Suprapubic skin (tissue), 4 donors: ENCODE results near the gene MRPS15. TPM values are rescaled to one million over a fixed set of nuclear protein-coding genes. Genes with fewer than 3 reads are reported as not detected.

Source experiments
- DNase-seq, 2 donors: peaks; one replicate each; pipeline ENCODE4 v3.0.0-alpha.2; 2019; ENCODE audit warnings: low spot score in 2 of 2
- H3K27ac ChIP-seq: fragments of 200-600 bp; sonication (generic); one replicate; pipeline ENCODE4 v1.5.1; 2019
- H3K27me3 ChIP-seq: fragments of 200-600 bp; sonication (generic); one replicate; pipeline ENCODE4 v1.5.1; 2019
- H3K36me3 ChIP-seq: fragments of 200-600 bp; sonication (generic); one replicate; pipeline ENCODE4 v1.5.1; 2019
- H3K4me1 ChIP-seq: fragments of 200-600 bp; sonication (generic); one replicate; pipeline ENCODE4 v1.5.1; 2019
- H3K4me3 ChIP-seq: fragments of 200-600 bp; sonication (generic); one replicate; pipeline ENCODE4 v1.5.1; 2019; ENCODE audit warnings: mild to moderate bottlenecking
- H3K9me3 ChIP-seq: fragments of 200-600 bp; sonication (generic); one replicate; pipeline ENCODE4 v1.5.1; 2019
- EP300 ChIP-seq: sonication (generic); formaldehyde crosslinking; IDR thresholded peaks from one replicate; pipeline ENCODE4 v1.6.1; 2017; ENCODE audit warnings: antibody characterized with exemption
- POLR2A ChIP-seq, 2 donors: fragments of 450-650 bp; IDR thresholded peaks; one replicate each; pipeline ENCODE4 v1.6.1; 2017; ENCODE audit warnings: antibody characterized with exemption in 2 of 2, mild to moderate bottlenecking in 2 of 2, moderate library complexity in 2 of 2
- POLR2AphosphoS5 ChIP-seq, 3 donors: sonication (generic); formaldehyde crosslinking; IDR thresholded peaks; one replicate each; pipeline ENCODE4 v1.6.1; 2017; ENCODE audit warnings: antibody characterized with exemption in 3 of 3
- WGBS: methylation state at CpG from one replicate; pipeline ENCODE4 v1.1.5; 2018; 5-methylcytosine and 5-hydroxymethylcytosine counted together
- total RNA-seq, 4 donors: library from RNA; depleted of rRNA; stranded (reverse); fragments of >200 nt; gene quantifications; one replicate each; pipeline ENCODE4 v1.1.0, GENCODE V29; 2016
- TF ChIP-seq, protein P1 (sequence below), 2 donors: fragments of 200-600 bp in 1 of 2; fragments of 450-650 bp in 1 of 2; sonication (generic) in 1 of 2; IDR thresholded peaks; one replicate each; pipeline ENCODE4 v1.5.1; 2016 to 2019; ENCODE audit warnings: antibody characterized with exemption in 2 of 2, mild to moderate bottlenecking in 1 of 2, moderate library complexity in 1 of 2

MRPS15 gene
- total RNA-seq, 4 donors from 2014 or later: 47.7 to 91.3 (median 73.6) TPM

DNA sequence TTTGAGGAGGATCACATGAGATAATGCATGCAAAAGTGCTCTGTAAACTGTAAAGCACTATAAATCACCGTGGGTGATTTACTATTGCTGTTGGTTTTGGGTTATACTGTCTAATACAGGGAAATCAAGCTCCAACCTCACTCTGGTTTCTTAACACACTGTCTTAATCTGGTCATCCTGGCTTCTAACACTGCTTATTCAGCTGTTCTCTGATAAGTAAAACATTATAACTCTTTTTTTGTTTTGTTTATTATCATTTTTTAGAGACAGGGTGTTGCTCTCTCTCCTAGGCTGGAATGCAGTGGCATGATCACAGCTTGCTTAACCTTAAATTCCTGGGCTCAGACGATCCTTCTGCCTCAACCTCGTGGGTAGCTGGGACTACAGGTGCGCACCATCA is 44.6 kb downstream of the MRPS15 start:
- Histone ChIP-seq H3K36me3 (peaks cover 32% of the 10 kb centered on the region), H3K27ac (no peak overlapping the region), H3K4me1 (peaks cover 14% of the 10 kb centered on the region), H3K9me3 (no peaks in the 10 kb centered on the region), H3K27me3 (no peaks in the 10 kb centered on the region), H3K4me3 (no peak overlapping the region)
- DNase-seq: no peak
- WGBS: 77% methylated on average over 4 of the region's 4 CpGs
- TF ChIP-seq, protein P1, sequence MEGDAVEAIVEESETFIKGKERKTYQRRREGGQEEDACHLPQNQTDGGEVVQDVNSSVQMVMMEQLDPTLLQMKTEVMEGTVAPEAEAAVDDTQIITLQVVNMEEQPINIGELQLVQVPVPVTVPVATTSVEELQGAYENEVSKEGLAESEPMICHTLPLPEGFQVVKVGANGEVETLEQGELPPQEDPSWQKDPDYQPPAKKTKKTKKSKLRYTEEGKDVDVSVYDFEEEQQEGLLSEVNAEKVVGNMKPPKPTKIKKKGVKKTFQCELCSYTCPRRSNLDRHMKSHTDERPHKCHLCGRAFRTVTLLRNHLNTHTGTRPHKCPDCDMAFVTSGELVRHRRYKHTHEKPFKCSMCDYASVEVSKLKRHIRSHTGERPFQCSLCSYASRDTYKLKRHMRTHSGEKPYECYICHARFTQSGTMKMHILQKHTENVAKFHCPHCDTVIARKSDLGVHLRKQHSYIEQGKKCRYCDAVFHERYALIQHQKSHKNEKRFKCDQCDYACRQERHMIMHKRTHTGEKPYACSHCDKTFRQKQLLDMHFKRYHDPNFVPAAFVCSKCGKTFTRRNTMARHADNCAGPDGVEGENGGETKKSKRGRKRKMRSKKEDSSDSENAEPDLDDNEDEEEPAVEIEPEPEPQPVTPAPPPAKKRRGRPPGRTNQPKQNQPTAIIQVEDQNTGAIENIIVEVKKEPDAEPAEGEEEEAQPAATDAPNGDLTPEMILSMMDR (IDR thresholded peaks at IDR 0.05): no peak
- TF ChIP-seq POLR2A (IDR thresholded peaks at IDR 0.05): no peak
- no peak for TF ChIP-seq POLR2AphosphoS5 (IDR thresholded peaks at IDR 0.05)
- no peak for TF ChIP-seq EP300

DNA sequence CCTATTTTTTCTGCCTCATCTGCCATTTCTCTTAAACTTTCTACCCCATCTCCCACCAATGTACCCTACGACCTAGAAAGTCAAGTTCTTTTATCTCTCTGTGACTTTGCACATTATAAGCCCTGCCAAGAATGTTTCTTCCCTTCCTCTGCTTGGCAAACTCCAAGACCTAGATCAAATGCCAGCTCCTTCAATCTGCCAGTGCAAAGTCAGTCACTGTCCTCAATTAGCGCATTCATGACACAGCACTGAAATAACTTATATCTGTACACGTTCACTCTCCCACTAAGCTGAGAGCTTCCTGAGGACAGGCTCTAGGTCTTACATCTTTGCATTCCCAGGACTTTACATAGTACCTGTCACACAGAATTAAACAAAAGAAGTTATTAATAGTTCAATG is 45.0 kb downstream of the MRPS15 start:
- WGBS: 67% methylated on average over 3 of the region's 3 CpGs

DNA sequence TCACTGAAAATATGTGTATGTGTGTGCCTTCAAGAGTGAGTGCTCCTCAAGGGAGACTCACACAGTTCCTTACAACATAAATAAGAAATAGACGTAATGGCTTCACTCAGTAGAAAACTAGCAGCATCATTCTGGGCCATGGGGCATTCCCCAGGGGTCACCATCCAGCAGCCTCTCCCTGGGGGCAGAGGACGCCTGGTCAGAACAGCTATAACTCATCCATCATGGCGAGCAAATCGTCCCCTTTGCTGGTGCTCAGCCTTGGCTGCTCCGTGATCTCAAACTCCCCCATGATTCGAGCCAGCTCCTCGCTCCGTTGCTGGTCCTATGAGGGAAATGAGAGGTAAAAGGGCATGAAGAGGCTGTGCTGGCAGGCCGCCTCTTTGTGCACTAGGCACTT is 46.3 kb downstream of the MRPS15 start:
- Histone ChIP-seq H3K4me1 (peaks cover 14% of the 10 kb centered on the region), H3K27me3 (no peaks in the 10 kb centered on the region), H3K36me3 (peaks cover 28% of the 10 kb centered on the region), H3K9me3 (no peaks in the 10 kb centered on the region), H3K4me3 (no peak overlapping the region), H3K27ac (no peak overlapping the region)
- WGBS: 94% methylated on average over 9 of the region's 9 CpGs
- DNase-seq: no peak
- TF ChIP-seq POLR2A (IDR thresholded peaks at IDR 0.05): no peak
- TF ChIP-seq, protein P1 (IDR thresholded peaks at IDR 0.05): no peak

More for the DNA sequence above, 45.0 kb downstream of the MRPS15 start:
- no peak overlapping the region for H3K4me3 ChIP-seq
- no peaks in the 10 kb centered on the region for H3K27me3 ChIP-seq
- H3K4me1 ChIP-seq: peaks cover 14% of the 10 kb centered on the region
- no peak for DNase-seq
- H3K36me3 ChIP-seq: peaks cover 29% of the 10 kb centered on the region
- H3K27ac ChIP-seq: no peak overlapping the region
- H3K9me3 ChIP-seq: no peaks in the 10 kb centered on the region
- TF ChIP-seq POLR2A (IDR thresholded peaks at IDR 0.05) (no peak), POLR2AphosphoS5 (IDR thresholded peaks at IDR 0.05) (no peak), EP300 (no peak)
- TF ChIP-seq, protein P1 (IDR thresholded peaks at IDR 0.05): no peak

DNA sequence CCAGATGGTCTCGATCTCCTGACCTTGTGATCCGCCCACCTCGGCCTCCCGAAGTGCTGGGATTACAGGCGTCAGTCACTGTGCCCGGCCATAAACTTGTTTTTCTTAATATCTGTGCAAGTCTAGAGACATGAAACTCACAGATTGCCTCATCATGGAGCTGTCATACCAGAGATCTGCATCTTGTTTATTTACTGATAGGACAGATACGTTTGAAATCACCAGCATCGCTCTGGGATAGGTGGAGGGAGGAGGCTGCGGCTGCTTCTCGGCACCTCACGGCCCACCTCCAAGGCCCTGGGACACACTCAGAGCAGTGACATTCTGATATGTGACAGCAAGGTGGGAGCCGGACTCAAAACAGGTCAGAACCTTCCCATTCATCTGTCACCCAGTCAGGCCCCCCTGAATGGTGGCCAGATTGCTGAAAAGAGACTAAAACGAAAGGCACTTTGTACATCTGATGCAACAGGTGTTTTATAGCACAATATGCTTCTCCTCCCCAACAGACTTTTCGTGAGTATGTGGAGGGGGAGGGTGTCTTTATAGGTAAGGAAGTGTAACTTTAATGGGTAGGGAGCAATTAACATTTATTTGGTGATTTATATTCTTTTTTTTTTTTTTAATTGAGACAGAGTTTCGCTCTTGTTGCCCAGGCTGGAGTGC is 48.4 kb downstream of the MRPS15 start:
- H3K36me3 ChIP-seq: peaks cover 14% of the 10 kb centered on the region
- 91% methylated on average over 15 of the region's 15 CpGs for WGBS

DNA sequence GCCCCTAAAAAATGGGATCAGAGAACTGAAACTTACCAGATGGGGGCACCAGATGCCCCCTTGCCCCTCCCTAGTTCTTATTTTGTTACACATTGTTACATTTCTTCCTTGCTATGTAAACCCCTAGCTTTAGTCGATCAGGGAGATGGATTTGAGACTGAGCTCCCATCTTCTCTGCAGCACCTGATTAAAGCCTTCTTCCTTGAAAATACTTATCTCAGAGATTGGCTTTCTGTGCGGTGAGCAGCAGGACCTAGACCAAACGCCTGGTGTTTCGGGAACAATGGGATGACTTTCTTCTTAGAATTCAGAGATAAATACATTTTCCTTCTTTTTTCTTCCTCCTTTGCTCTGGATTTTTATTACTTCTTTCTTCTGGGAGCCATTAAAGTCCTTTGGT is 49.8 kb downstream of the MRPS15 start:
- no peak overlapping the region for H3K27ac ChIP-seq
- H3K4me3 ChIP-seq: no peak overlapping the region
- no peaks in the 10 kb centered on the region for H3K9me3 ChIP-seq
- 95% methylated on average over 4 of the region's 4 CpGs for WGBS
- H3K27me3 ChIP-seq: no peaks in the 10 kb centered on the region
- DNase-seq: no peak
- peaks cover 3% of the 10 kb centered on the region for H3K4me1 ChIP-seq
- TF ChIP-seq EP300 (no peak), POLR2A (IDR thresholded peaks at IDR 0.05) (no peak), POLR2AphosphoS5 (IDR thresholded peaks at IDR 0.05) (no peak)
- TF ChIP-seq, protein P1 (IDR thresholded peaks at IDR 0.05): no peak
- H3K36me3 ChIP-seq: peaks cover 14% of the 10 kb centered on the region

More for the DNA sequence above, 48.4 kb downstream of the MRPS15 start:
- no peaks in the 10 kb centered on the region for H3K9me3 ChIP-seq
- H3K4me1 ChIP-seq: peaks cover 11% of the 10 kb centered on the region
- H3K4me3 ChIP-seq: no peak overlapping the region
- DNase-seq: no peak
- no peaks in the 10 kb centered on the region for H3K27me3 ChIP-seq
- no peak overlapping the region for H3K27ac ChIP-seq
- TF ChIP-seq, protein P1 (IDR thresholded peaks at IDR 0.05): no peak
- TF ChIP-seq POLR2AphosphoS5 (IDR thresholded peaks at IDR 0.05) (no peak), EP300 (no peak), POLR2A (IDR thresholded peaks at IDR 0.05) (no peak)
